Spinal cord (tissue), 10 donors: Measurements from ENCODE around the gene PHKG2. TPM values are rescaled to one million over a fixed set of nuclear protein-coding genes. Genes with fewer than 3 reads are reported as not detected.

Experiments
- DNase-seq, 6 donors: peaks; one replicate each; pipeline versions ENCODE4 v3.0.0 to v3.0.0-alpha.2; 2013 to 2015; ENCODE audit warnings: low spot score in 6 of 6, low read depth in 4 of 6
- H3K27ac ChIP-seq: one replicate; pipeline ENCODE4 v1.5.1; 2013; ENCODE audit warnings: low read depth, low read length, control low read depth
- H3K27me3 ChIP-seq: one replicate; pipeline ENCODE4 v1.6.1; 2013; ENCODE audit warnings: low read length; ENCODE audit not compliant: control insufficient read depth, insufficient read depth
- H3K36me3 ChIP-seq: one replicate; pipeline ENCODE4 v1.6.1; 2013; ENCODE audit warnings: low read length; ENCODE audit not compliant: control insufficient read depth, insufficient read depth
- H3K4me1 ChIP-seq: one replicate; pipeline ENCODE4 v1.6.1; 2013; ENCODE audit warnings: low read length; ENCODE audit not compliant: control insufficient read depth, insufficient read depth
- H3K4me3 ChIP-seq: one replicate; pipeline ENCODE4 v1.5.1; 2013; ENCODE audit warnings: low read depth, low read length, control low read depth
- H3K9me3 ChIP-seq: one replicate; pipeline ENCODE4 v1.6.1; 2013; ENCODE audit warnings: low read length; ENCODE audit not compliant: control insufficient read depth, insufficient read depth
- whole genome bisulfite sequencing: methylation state at CpG from one replicate; pipeline ENCODE4 v1.1.5; 2013; ENCODE audit warnings: missing lambda C conversion rate; ENCODE audit not compliant: insufficient coverage; 5-methylcytosine and 5-hydroxymethylcytosine counted together
- polyA plus RNA-seq, 2 donors: library from polyadenylated mRNA; unstranded; fragments of 120-200 nt; gene quantifications; one replicate each; pipeline ENCODE4 v1.2.1, GENCODE V29; 2013; ENCODE audit not compliant: insufficient read length in 2 of 2
- total RNA-seq, 2 donors: library from RNA; depleted of rRNA in 1 of 2; stranded (reverse); fragments of 120-200 nt in 1 of 2; fragments of >200 nt in 1 of 2; gene quantifications; one replicate each; pipeline versions ENCODE4 v1.2.3 to v1.2.4, GENCODE V29; 2013 to 2014
- donor health status: healthy.

Gene PHKG2
- total and polyA plus RNA-seq, 4 donors, result 16.2 to 53.9 (median 32.8) TPM

DNA sequence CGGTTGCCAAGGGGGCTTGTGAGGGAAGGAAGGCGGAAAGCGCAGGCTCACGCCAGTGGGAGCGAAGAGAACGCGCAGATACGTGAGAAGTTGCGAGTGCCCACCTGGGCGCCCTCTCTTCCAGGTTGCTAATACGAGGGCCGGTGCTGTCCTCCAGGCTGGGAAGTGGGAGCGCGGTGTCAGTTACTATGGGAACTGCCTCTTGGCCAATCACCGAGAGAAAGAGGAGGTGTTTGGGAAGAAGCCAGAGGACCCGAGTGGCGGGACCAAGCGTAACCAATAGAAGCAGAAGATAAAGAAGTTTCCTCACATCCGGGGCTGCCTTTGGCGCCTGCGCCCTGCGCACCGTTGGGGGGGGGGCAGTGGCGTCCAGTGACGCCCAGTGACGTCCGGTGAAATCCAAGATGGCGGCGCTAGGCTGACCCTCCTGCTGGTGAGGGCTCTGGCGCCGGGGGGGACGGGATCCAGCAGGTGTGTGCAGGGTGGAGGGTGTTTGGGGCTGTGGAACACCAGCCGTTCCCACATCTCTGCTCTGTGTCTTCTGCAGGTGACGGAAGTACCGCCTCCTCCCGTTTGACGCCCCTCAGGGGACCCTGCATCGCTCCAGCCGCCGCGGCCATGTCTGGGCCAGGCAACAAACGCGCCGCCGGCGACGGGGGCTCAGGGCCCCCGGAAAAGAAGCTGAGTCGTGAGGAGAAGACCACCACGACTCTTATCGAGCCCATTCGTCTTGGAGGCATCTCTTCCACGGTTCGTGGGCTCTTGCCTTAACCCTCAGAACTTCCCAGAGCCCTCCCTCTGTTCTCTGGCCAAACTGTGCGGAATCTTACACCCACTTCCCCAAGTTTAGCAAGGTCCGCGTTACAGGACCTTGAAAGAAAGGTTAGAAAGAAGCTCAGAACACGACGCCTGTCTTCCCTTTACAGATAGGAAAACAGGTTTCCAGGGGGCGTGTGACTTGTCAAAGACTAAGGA lies 14.0 kb downstream of the PHKG2 start, which contains the start of the genes CFAP119 and RNF40:
CFAP119 (minus strand) TSS at position 135 of the 975 bp plus-strand sequence. CDS start 314 bp downstream, outside the sequence.
RNF40 (plus strand) TSS at position 395 of the 975 bp plus-strand sequence; CDS start at position 619, 224 bp downstream.
- WGBS, result under 1% methylated on average over 51 of the region's 60 CpGs
- peaks cover 69% of the 10 kb centered on the region for H3K36me3 ChIP-seq

DNA sequence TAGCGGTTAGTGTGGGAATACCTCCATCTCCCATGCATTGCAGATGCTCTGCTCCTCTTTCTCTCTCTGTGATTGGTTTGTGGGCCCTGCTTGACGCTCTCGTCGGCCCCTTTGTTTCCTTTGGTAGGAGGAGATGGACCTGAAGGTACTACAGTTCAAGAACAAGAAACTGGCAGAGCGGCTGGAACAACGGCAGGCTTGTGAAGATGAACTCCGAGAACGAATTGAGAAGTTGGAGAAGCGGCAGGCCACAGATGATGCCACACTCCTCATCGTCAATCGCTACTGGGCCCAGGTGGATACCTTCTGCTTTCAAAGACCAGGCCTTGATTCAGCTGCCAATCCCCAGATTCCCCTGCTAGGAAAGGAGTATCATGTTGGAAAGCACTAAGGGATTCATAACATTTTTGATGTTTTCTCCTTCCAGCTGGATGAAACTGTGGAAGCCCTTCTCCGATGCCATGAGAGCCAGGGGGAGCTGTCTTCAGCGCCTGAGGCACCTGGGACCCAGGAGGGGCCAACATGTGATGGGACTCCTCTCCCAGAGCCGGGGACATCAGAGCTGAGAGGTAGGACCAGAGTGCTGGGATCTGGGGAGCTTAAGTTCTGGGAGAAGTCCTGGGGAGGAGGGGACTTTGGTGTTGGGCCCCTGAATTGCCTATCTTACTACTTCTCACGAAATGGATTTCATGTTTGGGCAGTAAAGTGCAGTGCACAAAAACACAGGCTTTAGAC lies 14.9 kb downstream of the PHKG2 start:
- Histone ChIP-seq H3K36me3 (peaks cover 69% of the 10 kb centered on the region), H3K27ac (peak overlapping the region; percentile 69), H3K27me3 (no peaks in the 10 kb centered on the region), H3K4me1 (peaks cover 29% of the 10 kb centered on the region), H3K9me3 (no peaks in the 10 kb centered on the region), H3K4me3 (peak overlapping the region; percentile 91)
- WGBS, result 73% methylated on average over 11 of the region's 15 CpGs
- DNase-seq, result no peak

More for the DNA sequence above, 14.0 kb downstream of the PHKG2 start, which contains the start of the genes CFAP119 and RNF40:
- Histone ChIP-seq H3K27ac (peak within 1 kb of the TSS; percentile 69), H3K27me3 (no peaks in the 10 kb centered on the region), H3K4me3 (peak within 1 kb of the TSS; percentile 91), H3K9me3 (no peaks in the 10 kb centered on the region), H3K4me1 (peaks cover 29% of the 10 kb centered on the region)
- peak; percentile 95 to 100 (median 98) for DNase-seq

DNA sequence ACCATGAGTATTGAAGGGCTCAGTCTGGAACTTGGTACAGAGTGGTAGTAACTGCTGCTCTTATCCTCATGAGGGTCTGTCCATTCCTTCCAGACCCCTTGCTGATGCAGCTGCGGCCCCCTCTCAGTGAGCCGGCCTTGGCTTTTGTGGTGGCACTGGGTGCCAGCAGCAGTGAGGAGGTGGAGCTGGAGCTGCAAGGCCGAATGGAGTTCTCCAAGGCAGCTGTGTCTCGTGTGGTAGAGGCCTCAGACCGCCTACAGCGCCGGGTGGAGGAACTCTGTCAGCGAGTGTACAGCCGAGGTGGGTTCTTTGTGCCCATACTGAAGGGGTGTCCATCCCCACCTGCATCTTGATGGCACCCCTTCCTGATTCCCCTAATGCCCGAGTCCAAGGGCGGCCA lies 15.9 kb downstream of the PHKG2 start:
- 96% methylated on average over 11 of the region's 11 CpGs for WGBS
- no peaks in the 10 kb centered on the region for H3K27me3 ChIP-seq
- H3K27ac ChIP-seq, result no peak overlapping the region
- no peaks in the 10 kb centered on the region for H3K9me3 ChIP-seq
- H3K4me1 ChIP-seq, result peaks cover 29% of the 10 kb centered on the region
- DNase-seq, result no peak
- H3K4me3 ChIP-seq, result no peak overlapping the region
- peaks cover 70% of the 10 kb centered on the region for H3K36me3 ChIP-seq

DNA sequence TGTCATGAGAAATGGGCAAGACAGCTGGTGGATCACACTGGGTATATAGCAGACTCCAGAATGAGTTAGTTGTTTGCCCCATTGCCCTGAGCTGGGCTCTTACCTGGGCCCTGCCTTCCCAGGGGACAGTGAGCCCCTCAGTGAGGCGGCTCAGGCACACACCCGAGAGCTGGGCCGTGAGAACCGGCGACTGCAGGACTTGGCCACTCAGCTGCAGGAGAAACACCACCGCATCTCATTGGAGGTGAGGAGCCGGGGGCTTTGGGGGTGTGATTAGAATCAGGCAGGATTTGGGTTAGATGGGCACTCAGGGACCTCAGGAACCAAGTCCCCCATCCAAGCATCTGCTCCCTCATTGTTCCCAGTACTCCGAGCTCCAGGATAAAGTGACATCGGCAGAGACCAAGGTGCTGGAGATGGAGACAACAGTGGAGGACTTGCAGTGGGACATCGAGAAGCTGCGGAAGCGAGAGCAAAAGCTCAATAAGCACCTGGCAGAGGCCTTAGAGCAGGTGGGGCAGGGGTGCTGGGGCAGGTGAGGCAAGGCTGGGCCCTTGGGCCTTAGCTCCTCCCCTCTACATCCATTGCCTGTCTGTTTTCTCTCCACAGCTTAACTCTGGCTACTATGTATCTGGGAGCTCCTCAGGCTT lies 16.7 kb downstream of the PHKG2 start:
- no peak overlapping the region for H3K4me3 ChIP-seq
- 99% methylated on average over 10 of the region's 12 CpGs for WGBS
- no peaks in the 10 kb centered on the region for H3K9me3 ChIP-seq
- DNase-seq, result no peak
- peaks cover 29% of the 10 kb centered on the region for H3K4me1 ChIP-seq
- H3K36me3 ChIP-seq, result peaks cover 74% of the 10 kb centered on the region
- H3K27me3 ChIP-seq, result no peaks in the 10 kb centered on the region
- no peak overlapping the region for H3K27ac ChIP-seq

DNA sequence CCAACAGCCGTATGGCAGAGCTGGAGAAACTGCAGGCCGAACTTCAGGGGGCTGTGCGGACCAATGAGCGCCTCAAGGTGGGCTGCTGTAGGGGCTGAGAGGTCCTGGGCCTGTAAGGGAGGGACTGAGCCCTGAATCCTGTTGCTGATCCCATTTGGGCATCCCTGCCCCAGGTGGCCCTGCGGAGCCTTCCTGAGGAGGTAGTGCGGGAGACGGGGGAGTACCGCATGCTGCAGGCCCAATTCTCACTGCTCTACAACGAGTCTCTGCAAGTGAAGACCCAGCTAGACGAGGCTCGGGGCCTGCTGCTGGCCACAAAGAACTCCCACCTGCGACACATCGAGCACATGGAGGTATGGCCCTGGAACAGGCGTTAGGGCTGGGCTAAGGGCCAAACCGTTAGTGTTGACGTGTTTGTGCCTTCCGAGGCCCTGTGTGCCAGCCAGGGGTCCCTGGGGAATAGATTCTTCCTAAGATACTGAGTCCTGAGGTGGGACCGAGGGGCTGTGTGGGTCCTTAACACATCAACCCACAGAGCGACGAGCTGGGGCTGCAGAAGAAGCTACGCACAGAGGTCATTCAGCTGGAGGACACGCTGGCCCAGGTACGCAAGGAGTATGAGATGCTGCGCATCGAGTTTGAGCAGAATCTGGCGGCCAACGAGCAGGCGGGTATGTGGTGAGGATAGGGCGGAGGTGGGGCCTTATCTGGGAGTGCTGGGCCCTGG lies 18.1 kb downstream of the PHKG2 start:
- no peak overlapping the region for H3K27ac ChIP-seq
- H3K36me3 ChIP-seq, result peaks cover 84% of the 10 kb centered on the region
- WGBS, result 94% methylated on average over 29 of the region's 29 CpGs
- no peak overlapping the region for H3K4me3 ChIP-seq
- H3K27me3 ChIP-seq, result no peaks in the 10 kb centered on the region
- DNase-seq, result no peak
- peaks cover 15% of the 10 kb centered on the region for H3K4me1 ChIP-seq
- no peaks in the 10 kb centered on the region for H3K9me3 ChIP-seq

DNA sequence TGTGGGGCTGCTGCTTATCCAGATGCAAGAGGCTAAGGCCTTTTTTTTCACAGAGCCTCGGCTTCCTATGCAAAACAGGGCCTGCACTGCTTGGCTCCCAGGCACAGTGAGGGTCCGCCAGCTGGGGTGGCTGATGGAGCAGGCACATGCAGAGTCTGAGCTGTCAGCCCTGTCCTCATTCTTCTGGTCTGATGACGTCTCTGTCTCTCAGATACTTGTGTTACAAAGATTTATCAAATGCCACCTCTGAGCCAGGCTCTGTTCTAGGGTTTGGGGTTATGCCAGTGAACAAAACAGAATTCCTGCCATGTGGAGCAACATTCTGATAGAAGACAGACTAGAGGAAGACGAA lies 18.7 kb downstream of the PHKG2 start:
- Histone ChIP-seq H3K27me3 (no peaks in the 10 kb centered on the region), H3K9me3 (no peaks in the 10 kb centered on the region), H3K4me3 (no peak overlapping the region), H3K4me1 (peaks cover 13% of the 10 kb centered on the region), H3K36me3 (peaks cover 89% of the 10 kb centered on the region), H3K27ac (no peak overlapping the region)
- no peak for DNase-seq
- WGBS, result 84% methylated on average over 3 of the region's 4 CpGs

DNA sequence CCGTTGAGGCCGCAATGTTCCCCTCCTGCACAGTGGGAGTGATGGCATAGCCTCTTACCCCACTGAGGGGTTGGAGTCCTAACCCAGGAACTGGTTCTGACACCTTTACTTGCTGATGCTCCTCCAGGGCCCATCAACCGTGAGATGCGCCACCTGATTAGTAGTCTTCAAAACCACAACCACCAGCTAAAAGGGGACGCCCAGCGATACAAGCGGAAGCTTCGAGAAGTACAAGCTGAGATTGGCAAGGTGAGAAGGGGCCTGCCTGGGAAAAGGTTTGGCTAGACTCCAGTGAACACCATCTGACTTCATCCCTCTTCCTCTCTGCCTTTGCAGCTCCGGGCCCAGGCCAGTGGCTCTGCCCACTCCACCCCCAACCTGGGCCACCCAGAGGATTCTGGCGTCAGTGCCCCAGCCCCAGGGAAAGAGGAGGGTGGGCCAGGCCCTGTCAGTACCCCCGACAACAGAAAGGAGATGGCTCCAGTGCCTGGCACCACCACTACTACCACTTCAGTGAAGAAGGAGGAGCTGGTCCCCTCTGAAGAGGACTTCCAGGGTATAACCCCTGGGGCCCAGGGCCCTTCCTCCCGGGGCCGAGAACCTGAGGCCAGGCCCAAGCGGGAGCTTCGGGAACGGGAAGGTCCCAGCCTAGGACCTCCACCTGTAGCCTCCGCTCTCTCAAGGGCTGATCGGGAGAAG lies 19.7 kb downstream of the PHKG2 start:
- WGBS, result 97% methylated on average over 11 of the region's 18 CpGs
- Histone ChIP-seq H3K36me3 (peaks cover 98% of the 10 kb centered on the region), H3K27me3 (no peaks in the 10 kb centered on the region), H3K4me1 (peaks cover 10% of the 10 kb centered on the region), H3K9me3 (no peaks in the 10 kb centered on the region), H3K27ac (no peak overlapping the region), H3K4me3 (no peak overlapping the region)
- DNase-seq, result no peak

DNA sequence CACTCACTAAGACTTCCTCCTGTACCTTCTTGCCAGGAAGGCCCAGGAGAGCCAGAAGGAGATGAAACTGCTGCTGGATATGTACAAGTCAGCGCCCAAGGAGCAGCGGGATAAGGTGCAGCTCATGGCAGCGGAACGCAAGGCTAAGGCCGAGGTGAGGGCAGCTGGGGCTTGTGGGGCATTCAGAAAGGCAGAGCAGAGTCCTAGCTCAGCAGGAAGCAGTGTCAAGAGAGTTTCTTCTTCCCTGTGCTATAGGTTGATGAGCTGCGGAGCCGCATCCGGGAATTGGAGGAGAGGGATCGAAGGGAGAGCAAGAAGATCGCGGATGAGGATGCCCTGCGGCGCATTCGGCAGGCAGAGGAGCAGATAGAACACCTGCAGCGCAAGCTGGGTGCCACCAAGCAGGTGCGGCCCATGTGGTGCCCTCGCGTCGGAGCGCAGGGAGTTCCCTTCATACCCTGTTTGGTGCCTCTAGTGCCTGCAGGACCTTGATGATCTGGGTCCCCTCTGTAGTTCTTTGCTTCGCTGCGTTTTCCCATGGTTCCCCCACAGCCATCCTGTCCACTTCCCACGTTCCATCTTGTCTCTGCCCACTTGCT lies 20.5 kb downstream of the PHKG2 start:
- no peak for DNase-seq
- Histone ChIP-seq H3K4me3 (no peak overlapping the region), H3K9me3 (no peaks in the 10 kb centered on the region), H3K36me3 (peaks cover 99% of the 10 kb centered on the region), H3K27ac (no peak overlapping the region), H3K27me3 (no peaks in the 10 kb centered on the region), H3K4me1 (peaks cover 4% of the 10 kb centered on the region)
- WGBS, result 98% methylated on average over 20 of the region's 23 CpGs
